Ascending aorta (tissue), 2 donors: Measurements from ENCODE around the gene CD38. TPM values are rescaled to one million over a fixed set of nuclear protein-coding genes. Genes with fewer than 3 reads are reported as not detected.
"Not testable (repeated sequence)": the region's sequence is repeated elsewhere in the genome, so short reads cannot be mapped to it uniquely, and the experiment has no call there.

Experiments used
- DNase-seq, 2 donors: peaks; one replicate each; pipeline ENCODE4 v3.0.0-alpha.2; 2019; ENCODE audit warnings: low spot score in 2 of 2
- H3K27ac ChIP-seq, 2 donors: fragments of 200-600 bp; sonication (generic); one replicate each; pipeline ENCODE4 v1.5.1; 2016 to 2017; ENCODE audit warnings: mild to moderate bottlenecking in 1 of 2
- H3K27me3 ChIP-seq: fragments of 200-600 bp; sonication (generic); one replicate; pipeline ENCODE4 v1.5.1; 2017
- H3K36me3 ChIP-seq, 2 donors: fragments of 200-600 bp; sonication (generic); one replicate each; pipeline ENCODE4 v1.5.1; 2016
- H3K4me1 ChIP-seq, 2 donors: fragments of 200-600 bp; sonication (generic); one replicate each; pipeline ENCODE4 v1.5.1; 2016 to 2017; ENCODE audit warnings: mild to moderate bottlenecking in 1 of 2
- H3K4me3 ChIP-seq, 2 donors: fragments of 200-600 bp; sonication (generic); one replicate each; pipeline ENCODE4 v1.5.1; 2016 to 2017; ENCODE audit warnings: mild to moderate bottlenecking in 1 of 2
- H3K9me3 ChIP-seq, 2 donors: fragments of 200-600 bp; sonication (generic); one replicate each; pipeline ENCODE4 v1.5.1; 2016
- intact Hi-C: fragments of 100-400 bp; cut with DNase I; formaldehyde crosslinking; loops from one replicate; pipeline ENCODE4 v1.15.1; 2023
- total RNA-seq: library from RNA; depleted of rRNA; stranded (reverse); fragments of >200 nt; gene quantifications from one replicate; pipeline ENCODE4 v1.1.0, GENCODE V29; 2016
- TF ChIP-seq, protein P1 (sequence below), 3 experiments: fragments of 200-600 bp in 2 of 3; fragments of 450-650 bp in 1 of 3; sonication (generic) in 2 of 3; IDR thresholded peaks; one replicate each; pipeline ENCODE4 v1.5.1; 2016 to 2019; ENCODE audit warnings: antibody characterized with exemption in 3 of 3, mild to moderate bottlenecking in 1 of 3, moderate library complexity in 1 of 3

CD38 gene
- total RNA-seq, 1 donor from 2014 or later, result 1.4 TPM

DNA sequence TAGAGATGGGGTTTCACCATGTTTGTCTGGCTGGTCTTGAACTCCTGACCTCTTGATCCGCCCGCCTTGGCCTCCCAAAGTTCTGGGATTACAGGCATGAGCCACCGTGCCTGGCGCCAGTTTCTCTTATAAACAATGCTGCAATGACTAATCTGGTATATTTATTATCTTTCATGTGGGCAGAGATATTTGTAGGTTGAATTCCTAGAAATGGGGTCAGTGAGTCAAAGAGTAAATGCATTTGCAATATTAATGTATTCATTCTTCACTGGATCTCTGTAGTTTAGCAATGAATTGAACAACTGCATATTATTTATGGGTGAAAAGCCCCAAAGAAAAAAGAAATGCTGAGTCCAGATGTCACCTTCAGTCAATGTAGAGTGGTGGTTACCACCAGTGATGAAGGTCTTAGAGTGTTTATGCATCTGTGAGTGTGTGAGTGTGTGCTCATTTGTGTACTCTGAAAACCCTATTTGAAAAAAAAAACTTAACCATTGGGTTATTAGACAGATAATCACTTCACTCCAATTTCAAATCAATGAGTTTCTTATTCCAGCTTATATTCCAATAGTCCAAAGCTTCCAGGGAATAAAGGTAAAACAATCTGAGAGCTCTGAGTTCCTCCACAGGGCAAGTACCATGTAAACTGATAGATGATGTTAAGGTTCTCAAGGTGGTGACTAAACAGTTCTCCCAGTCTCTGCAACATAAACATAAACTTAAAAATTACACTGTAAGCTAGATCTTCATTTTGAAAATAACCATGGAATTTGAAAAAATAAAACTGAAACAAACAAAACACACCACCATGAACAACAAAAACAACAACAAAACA lies 22.6 kb upstream of the CD38 start:
- no peak overlapping the region for H3K4me3 ChIP-seq
- intact Hi-C loops, result no loop called here
- TF ChIP-seq, protein P1, sequence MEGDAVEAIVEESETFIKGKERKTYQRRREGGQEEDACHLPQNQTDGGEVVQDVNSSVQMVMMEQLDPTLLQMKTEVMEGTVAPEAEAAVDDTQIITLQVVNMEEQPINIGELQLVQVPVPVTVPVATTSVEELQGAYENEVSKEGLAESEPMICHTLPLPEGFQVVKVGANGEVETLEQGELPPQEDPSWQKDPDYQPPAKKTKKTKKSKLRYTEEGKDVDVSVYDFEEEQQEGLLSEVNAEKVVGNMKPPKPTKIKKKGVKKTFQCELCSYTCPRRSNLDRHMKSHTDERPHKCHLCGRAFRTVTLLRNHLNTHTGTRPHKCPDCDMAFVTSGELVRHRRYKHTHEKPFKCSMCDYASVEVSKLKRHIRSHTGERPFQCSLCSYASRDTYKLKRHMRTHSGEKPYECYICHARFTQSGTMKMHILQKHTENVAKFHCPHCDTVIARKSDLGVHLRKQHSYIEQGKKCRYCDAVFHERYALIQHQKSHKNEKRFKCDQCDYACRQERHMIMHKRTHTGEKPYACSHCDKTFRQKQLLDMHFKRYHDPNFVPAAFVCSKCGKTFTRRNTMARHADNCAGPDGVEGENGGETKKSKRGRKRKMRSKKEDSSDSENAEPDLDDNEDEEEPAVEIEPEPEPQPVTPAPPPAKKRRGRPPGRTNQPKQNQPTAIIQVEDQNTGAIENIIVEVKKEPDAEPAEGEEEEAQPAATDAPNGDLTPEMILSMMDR (IDR thresholded peaks at IDR 0.05), result no peak
- no peaks in the 10 kb centered on the region for H3K4me1 ChIP-seq
- H3K36me3 ChIP-seq, result no peaks in the 10 kb centered on the region
- H3K27ac ChIP-seq, result no peak overlapping the region
- H3K27me3 ChIP-seq, result no peaks in the 10 kb centered on the region
- no peaks in the 10 kb centered on the region for H3K9me3 ChIP-seq
- DNase-seq, result no peak

- intact Hi-C loops, result no loop called here
- TF ChIP-seq, protein P1 (IDR thresholded peaks at IDR 0.05), result no peak
- Histone ChIP-seq H3K4me3 (no peak overlapping the region), H3K27ac (no peak overlapping the region), H3K4me1 (no peaks in the 10 kb centered on the region), H3K27me3 (no peaks in the 10 kb centered on the region), H3K36me3 (no peaks in the 10 kb centered on the region), H3K9me3 (no peaks in the 10 kb centered on the region)
- DNase-seq, result no peak
Measured at GRCh38 chr4:15756361-15756861, 21.7 kb upstream of the CD38 start.

DNA sequence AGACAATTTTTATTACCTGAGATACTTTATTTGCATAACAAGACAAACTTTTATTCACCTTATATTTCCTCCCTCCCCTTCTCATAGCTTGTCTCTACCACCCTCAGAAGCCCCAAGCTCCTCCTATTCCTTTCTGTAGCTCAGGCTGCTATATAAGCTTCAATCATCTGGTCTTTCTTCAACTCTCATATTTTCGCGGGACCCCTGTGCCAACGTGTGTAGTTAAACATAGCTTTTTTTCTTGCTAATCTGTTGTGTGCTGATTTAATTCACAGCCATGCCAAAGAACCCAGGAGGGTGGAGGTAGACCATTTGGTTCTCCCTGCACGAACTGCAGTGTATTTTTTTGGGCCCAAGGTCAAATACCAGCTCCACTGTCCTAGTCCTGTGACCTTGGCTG lies 21.1 kb upstream of the CD38 start:
- H3K36me3 ChIP-seq, result no peaks in the 10 kb centered on the region
- H3K27ac ChIP-seq, result no peak overlapping the region

GRCh38 chr4:15758294-15758693 lies 19.8 kb upstream of the CD38 start:
- Histone ChIP-seq H3K4me3 (no peak overlapping the region), H3K4me1 (no peaks in the 10 kb centered on the region), H3K27me3 (no peaks in the 10 kb centered on the region), H3K27ac (no peak overlapping the region), H3K9me3 (no peaks in the 10 kb centered on the region), H3K36me3 (no peaks in the 10 kb centered on the region)
- DNase-seq, result no peak
- TF ChIP-seq, protein P1 (IDR thresholded peaks at IDR 0.05), result no peak
- intact Hi-C loops, result no loop called here

More for the DNA sequence above, 21.1 kb upstream of the CD38 start:
- Histone ChIP-seq H3K27me3 (no peaks in the 10 kb centered on the region), H3K9me3 (no peaks in the 10 kb centered on the region), H3K4me1 (no peaks in the 10 kb centered on the region), H3K4me3 (no peak overlapping the region)
- DNase-seq, result no peak
- intact Hi-C loops, result no loop called here
- TF ChIP-seq, protein P1 (IDR thresholded peaks at IDR 0.05), result no peak

- H3K36me3 ChIP-seq, H3K9me3 ChIP-seq, H3K27ac ChIP-seq, H3K4me3 ChIP-seq, H3K27me3 ChIP-seq, DNase-seq, intact Hi-C loops, H3K4me1 ChIP-seq: not testable (repeated sequence)
Measured at GRCh38 chr4:15762460-15762859, 15.7 kb upstream of the CD38 start.

- Histone ChIP-seq H3K36me3 (no peaks in the 10 kb centered on the region), H3K9me3 (no peaks in the 10 kb centered on the region), H3K27me3 (no peaks in the 10 kb centered on the region), H3K27ac (no peak overlapping the region), H3K4me3 (no peak overlapping the region), H3K4me1 (no peaks in the 10 kb centered on the region)
- TF ChIP-seq, protein P1 (IDR thresholded peaks at IDR 0.05), result no peak
- intact Hi-C loops, result no loop called here
- no peak for DNase-seq
Measured at GRCh38 chr4:15765391-15765790, 12.7 kb upstream of the CD38 start.
